Measurements from ENCODE around the gene DNAJC30. TPM values are rescaled to one million over a fixed set of nuclear protein-coding genes. Genes with fewer than 3 reads are reported as not detected.
"Not testable (repeated sequence)": the region's sequence is repeated elsewhere in the genome, so short reads cannot be mapped to it uniquely, and the experiment has no call there.

DNAJC30 gene
- total RNA-seq, 1 donor, result 2.9 TPM

DNA sequence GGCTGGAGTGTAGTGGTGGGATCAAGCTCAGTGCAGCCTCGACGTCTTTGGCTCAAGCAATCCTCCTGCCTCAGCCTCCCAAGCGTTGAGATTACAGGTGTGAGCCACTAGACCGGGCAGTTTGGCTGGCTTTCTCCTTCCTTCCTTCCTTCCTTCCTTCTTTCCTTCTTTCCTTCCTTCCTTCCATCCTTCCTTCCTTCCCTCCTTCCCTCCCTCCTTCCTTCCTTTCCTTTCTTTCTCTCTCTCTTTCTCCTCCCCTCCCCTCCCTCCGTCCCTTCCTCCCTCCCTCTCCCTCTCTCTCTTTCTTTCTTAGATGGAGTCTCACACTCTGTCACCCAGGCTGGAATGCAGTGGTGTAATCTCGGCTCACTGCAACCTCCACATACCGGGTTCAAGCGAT, 23.3 kb downstream of the DNAJC30 start:
- no peaks in the 10 kb centered on the region for H3K9me3 ChIP-seq (ENCODE audit: low read depth, low read length)
- H3K79me2 ChIP-seq (ENCODE audit: insufficient read depth, low read length), result no peaks in the 10 kb centered on the region
- H4K20me1 ChIP-seq (ENCODE audit: insufficient read depth, low read length), result no peaks in the 10 kb centered on the region
- H3K27me3 ChIP-seq (ENCODE audit: insufficient read depth, low read length), result peaks cover 2% of the 10 kb centered on the region
- no peak overlapping the region for H3K4me2 ChIP-seq (ENCODE audit: insufficient read depth, low read length)
- H3K4me1 ChIP-seq (ENCODE audit: insufficient read depth, low read length), result no peaks in the 10 kb centered on the region
- H3K27ac ChIP-seq (ENCODE audit: low read depth, low read length), result no peak overlapping the region
- H3K4me3 ChIP-seq (ENCODE audit: insufficient read depth, low read length), result no peak overlapping the region
- no peak for DNase-seq (ENCODE audit: insufficient read length, low spot score, missing footprints)
- no peak overlapping the region for H2AFZ ChIP-seq (ENCODE audit: low read length)
- TF ChIP-seq CTCF (IDR thresholded peaks at IDR 0.05; ENCODE audit: extremely low read depth, low read depth, low read length), result no peak
- H3K36me3 ChIP-seq (ENCODE audit: insufficient read depth, low read length), result no peaks in the 10 kb centered on the region

DNA sequence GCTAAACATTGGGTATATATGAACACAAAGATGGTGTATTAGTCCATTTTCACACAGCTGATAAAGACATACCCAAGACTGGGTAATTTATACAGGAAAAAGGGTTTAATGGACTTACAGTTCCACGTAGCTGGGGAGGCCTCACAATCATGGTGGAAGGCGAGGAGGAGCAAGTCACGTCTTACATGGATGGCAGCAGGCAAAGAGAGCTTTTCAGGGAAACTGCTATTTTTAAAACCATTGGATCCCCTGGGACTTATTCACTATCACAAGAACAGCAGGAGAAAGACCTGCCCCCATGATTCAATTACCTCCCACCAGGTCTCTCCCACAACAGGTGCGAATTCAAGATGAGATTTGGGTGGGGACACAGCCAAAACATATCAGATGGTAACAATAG, 27.9 kb downstream of the DNAJC30 start:
- not testable (repeated sequence) for DNase-seq (ENCODE audit: insufficient read length, low spot score, missing footprints); H3K27me3 ChIP-seq (ENCODE audit: insufficient read depth, low read length); H3K27ac ChIP-seq (ENCODE audit: low read depth, low read length); H3K4me3 ChIP-seq (ENCODE audit: insufficient read depth, low read length); H3K79me2 ChIP-seq (ENCODE audit: insufficient read depth, low read length); H3K4me2 ChIP-seq (ENCODE audit: insufficient read depth, low read length); H3K36me3 ChIP-seq (ENCODE audit: insufficient read depth, low read length); H3K9me3 ChIP-seq (ENCODE audit: low read depth, low read length); H3K4me1 ChIP-seq (ENCODE audit: insufficient read depth, low read length); H2AFZ ChIP-seq (ENCODE audit: low read length); H4K20me1 ChIP-seq (ENCODE audit: insufficient read depth, low read length)

- H3K36me3 ChIP-seq (ENCODE audit: insufficient read depth, low read length), result no peaks in the 10 kb centered on the region
- no peak overlapping the region for H2AFZ ChIP-seq (ENCODE audit: low read length)
- no peak for DNase-seq (ENCODE audit: insufficient read length, low spot score, missing footprints)
- no peak overlapping the region for H3K27ac ChIP-seq (ENCODE audit: low read depth, low read length)
- no peaks in the 10 kb centered on the region for H3K79me2 ChIP-seq (ENCODE audit: insufficient read depth, low read length)
- no peak overlapping the region for H3K4me3 ChIP-seq (ENCODE audit: insufficient read depth, low read length)
- TF ChIP-seq CTCF (IDR thresholded peaks at IDR 0.05; ENCODE audit: extremely low read depth, low read depth, low read length), result no peak
- H3K27me3 ChIP-seq (ENCODE audit: insufficient read depth, low read length), result peaks cover 30% of the 10 kb centered on the region
- no peaks in the 10 kb centered on the region for H4K20me1 ChIP-seq (ENCODE audit: insufficient read depth, low read length)
- no peaks in the 10 kb centered on the region for H3K9me3 ChIP-seq (ENCODE audit: low read depth, low read length)
- H3K4me1 ChIP-seq (ENCODE audit: insufficient read depth, low read length), result no peaks in the 10 kb centered on the region
- no peak overlapping the region for H3K4me2 ChIP-seq (ENCODE audit: insufficient read depth, low read length)
Observed at GRCh38 chr7:73652541-73652949, 30.7 kb downstream of the DNAJC30 start.

DNA sequence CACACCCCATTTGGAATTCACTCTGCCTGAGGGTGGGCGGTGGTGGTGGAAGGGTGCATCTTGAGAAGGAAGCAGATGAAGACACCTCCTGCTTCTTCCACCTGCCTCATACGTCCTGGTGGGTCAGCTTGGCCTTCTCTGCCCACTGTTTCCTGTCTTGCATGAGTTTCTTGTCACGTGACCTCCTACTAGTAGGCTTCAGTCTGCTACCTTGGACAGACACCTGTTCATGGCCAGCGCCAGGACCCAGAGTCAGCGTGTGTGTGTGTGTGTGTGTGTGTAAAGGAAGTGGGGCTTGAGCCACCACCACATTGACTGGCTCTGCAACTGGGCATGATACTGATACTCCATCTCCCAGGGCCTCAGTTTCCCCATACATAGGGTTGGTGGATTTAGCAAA, 32.7 kb downstream of the DNAJC30 start:
- Histone ChIP-seq H3K36me3 (ENCODE audit: insufficient read depth, low read length) (no peaks in the 10 kb centered on the region), H3K9me3 (ENCODE audit: low read depth, low read length) (no peaks in the 10 kb centered on the region), H3K27me3 (ENCODE audit: insufficient read depth, low read length) (peaks cover 50% of the 10 kb centered on the region), H4K20me1 (ENCODE audit: insufficient read depth, low read length) (no peaks in the 10 kb centered on the region), H3K4me1 (ENCODE audit: insufficient read depth, low read length) (no peaks in the 10 kb centered on the region), H3K4me3 (ENCODE audit: insufficient read depth, low read length) (no peak overlapping the region), H3K27ac (ENCODE audit: low read depth, low read length) (no peak overlapping the region), H3K79me2 (ENCODE audit: insufficient read depth, low read length) (no peaks in the 10 kb centered on the region), H3K4me2 (ENCODE audit: insufficient read depth, low read length) (no peak overlapping the region), H2AFZ (ENCODE audit: low read length) (no peak overlapping the region)
- no peak for TF ChIP-seq CTCF (IDR thresholded peaks at IDR 0.05; ENCODE audit: extremely low read depth, low read depth, low read length)
- DNase-seq (ENCODE audit: insufficient read length, low spot score, missing footprints), result no peak
